Testis (tissue), 3 donors: ENCODE data around the gene MASP1. TPM values are rescaled to one million over a fixed set of nuclear protein-coding genes. Genes with fewer than 3 reads are reported as not detected.

Experiments used
- DNase-seq: peaks from one replicate; pipeline ENCODE4 v3.0.0-alpha.2; 2019
- H3K27ac ChIP-seq, 2 donors: fragments of 200-600 bp; sonication (generic); one replicate each; pipeline ENCODE4 v1.5.1; 2019
- H3K27me3 ChIP-seq: fragments of 200-600 bp; sonication (generic); one replicate; pipeline ENCODE4 v1.5.1; 2019
- H3K36me3 ChIP-seq: fragments of 200-600 bp; sonication (generic); one replicate; pipeline ENCODE4 v1.5.1; 2017; ENCODE audit warnings: low read depth; ENCODE audit errors: missing control alignments
- H3K4me1 ChIP-seq: fragments of 200-600 bp; sonication (generic); one replicate; pipeline ENCODE4 v1.5.1; 2019
- H3K4me3 ChIP-seq, 2 donors: fragments of 200-600 bp; sonication (generic); one replicate each; pipeline ENCODE4 v1.5.1; 2017 to 2019
- H3K9me3 ChIP-seq: fragments of 200-600 bp; sonication (generic); one replicate; pipeline ENCODE4 v1.5.1; 2017
- POLR2A ChIP-seq: fragments of 450-650 bp; IDR thresholded peaks from one replicate; pipeline ENCODE4 v1.6.1; 2017; ENCODE audit warnings: antibody characterized with exemption, mild to moderate bottlenecking, moderate library complexity
- WGBS, 2 donors: methylation state at CpG; one replicate each; pipeline ENCODE4 v1.1.5; 2018; 5-methylcytosine and 5-hydroxymethylcytosine counted together
- intact Hi-C: fragments of 100-400 bp; cut with DNase I; formaldehyde crosslinking; loops from one replicate; pipeline ENCODE4 v1.15.1; 2023; ENCODE audit warnings: low total_unique reads
- polyA plus RNA-seq: library from polyadenylated mRNA; stranded (reverse); fragments of 350-450 nt; fragmentation: Illumina TruSeq; extraction: RNeasy Lipid Tissue Mini Kit (QIAGEN cat#74804); gene quantifications from one replicate; pipeline ENCODE4 v1.2.3, GENCODE V29; 2014; ENCODE audit warnings: low read depth, low replicate concordance; ENCODE audit not compliant: insufficient read depth
- total RNA-seq, 2 donors: library from RNA; depleted of rRNA; stranded (reverse); fragments of >200 nt; gene quantifications; one replicate each; pipeline ENCODE4 v1.2.3, GENCODE V29; 2016
- TF ChIP-seq, protein P1 (sequence below), 3 experiments: fragments of 450-650 bp in 2 of 3; fragments of 200-600 bp in 1 of 3; sonication (generic) in 1 of 3; IDR thresholded peaks; one replicate each; pipeline ENCODE4 v1.5.1; 2016 to 2019; ENCODE audit warnings: antibody characterized with exemption in 3 of 3, mild to moderate bottlenecking in 2 of 3, moderate library complexity in 1 of 3

The MASP1 gene
- total and polyA plus RNA-seq, 3 donors from 2014 or later: 0.55 to 3.6 (median 2.8) TPM

- no peak overlapping the region for H3K27ac ChIP-seq
- DNase-seq: no peak
- no peak for TF ChIP-seq POLR2A
- TF ChIP-seq, protein P1, sequence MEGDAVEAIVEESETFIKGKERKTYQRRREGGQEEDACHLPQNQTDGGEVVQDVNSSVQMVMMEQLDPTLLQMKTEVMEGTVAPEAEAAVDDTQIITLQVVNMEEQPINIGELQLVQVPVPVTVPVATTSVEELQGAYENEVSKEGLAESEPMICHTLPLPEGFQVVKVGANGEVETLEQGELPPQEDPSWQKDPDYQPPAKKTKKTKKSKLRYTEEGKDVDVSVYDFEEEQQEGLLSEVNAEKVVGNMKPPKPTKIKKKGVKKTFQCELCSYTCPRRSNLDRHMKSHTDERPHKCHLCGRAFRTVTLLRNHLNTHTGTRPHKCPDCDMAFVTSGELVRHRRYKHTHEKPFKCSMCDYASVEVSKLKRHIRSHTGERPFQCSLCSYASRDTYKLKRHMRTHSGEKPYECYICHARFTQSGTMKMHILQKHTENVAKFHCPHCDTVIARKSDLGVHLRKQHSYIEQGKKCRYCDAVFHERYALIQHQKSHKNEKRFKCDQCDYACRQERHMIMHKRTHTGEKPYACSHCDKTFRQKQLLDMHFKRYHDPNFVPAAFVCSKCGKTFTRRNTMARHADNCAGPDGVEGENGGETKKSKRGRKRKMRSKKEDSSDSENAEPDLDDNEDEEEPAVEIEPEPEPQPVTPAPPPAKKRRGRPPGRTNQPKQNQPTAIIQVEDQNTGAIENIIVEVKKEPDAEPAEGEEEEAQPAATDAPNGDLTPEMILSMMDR (IDR thresholded peaks at IDR 0.05): no peak
- no peaks in the 10 kb centered on the region for H3K36me3 ChIP-seq
- intact Hi-C loops: no loop called here
- no peaks in the 10 kb centered on the region for H3K9me3 ChIP-seq
- 86% methylated on average over 4 of the region's 4 CpGs for WGBS, 2 donors
- H3K4me3 ChIP-seq: no peak overlapping the region
- no peaks in the 10 kb centered on the region for H3K27me3 ChIP-seq
- H3K4me1 ChIP-seq: no peaks in the 10 kb centered on the region
These were observed 105.8 kb downstream of the MASP1 start for GRCh38 chr3:187185759-187186158.

Other genes starting within 250 kb of the MASP1 start
- gene RPL39L, start 152.2 kb downstream of the MASP1 start, total RNA-seq: 100 to 1,000 TPM in 1 of 2 donors, 10 to 100 TPM in 1; 93.0 to 101 TPM
- gene RPL39L, start 152.2 kb downstream of the MASP1 start, polyA plus RNA-seq: 421 TPM
- under 1 TPM; 0.93 to 0.94 TPM for gene RTP1, start 94.3 kb downstream of the MASP1 start, total RNA-seq
- gene RTP1, start 94.3 kb downstream of the MASP1 start, polyA plus RNA-seq: 0.59 TPM
- gene RTP4, start 76.6 kb upstream of the MASP1 start, total RNA-seq: 1 to 10 TPM; 1.4 to 2.0 TPM
- 3.1 TPM for gene RTP4, start 76.6 kb upstream of the MASP1 start, polyA plus RNA-seq